HepG2 (cell line): ENCODE data around the gene ADIPOR1. TPM values are rescaled to one million over a fixed set of nuclear protein-coding genes. Genes with fewer than 3 reads are reported as not detected.

ENCODE experiments used
- HNRNPUL1 ChIP-seq: fragments of 200-400 bp; formaldehyde crosslinking; IDR thresholded peaks from 2 replicates; pipeline ENCODE4 v1.6.1; 2017; ENCODE audit warnings: low read depth, mild to moderate bottlenecking, low read length, moderate library complexity
- IKZF1 ChIP-seq: fragments of 450-650 bp; IDR thresholded peaks from 2 replicates; pipeline ENCODE4 v1.7.1; 2016
- KDM1A ChIP-seq: IDR thresholded peaks from 2 replicates; pipeline ENCODE4 v1.6.1; 2016; ENCODE audit warnings: missing compliant biosample characterization
- RFX3 ChIP-seq: IDR thresholded peaks from 2 replicates; pipeline ENCODE4 v1.6.1; 2016; ENCODE audit warnings: missing biosample characterization, missing genetic modification reagents
- SP1 ChIP-seq, 2 experiments: fragments of 450-650 bp in 1 of 2; sonication (generic) in 1 of 2; formaldehyde crosslinking in 1 of 2; IDR thresholded peaks; 2 replicates each; pipeline versions ENCODE4 v1.4.0 to v1.6.1; 2016 to 2020; ENCODE audit warnings: missing genetic modification reagents in 1 of 2
- SRY ChIP-seq: sonication (generic); formaldehyde crosslinking; IDR thresholded peaks from 2 replicates; pipeline ENCODE4 v1.8.0; 2022; ENCODE audit warnings: mild to moderate bottlenecking, missing genetic modification reagents
- TRIM24 ChIP-seq: sonication (generic); formaldehyde crosslinking; IDR thresholded peaks from 2 replicates; pipeline ENCODE4 v1.8.0; 2022; ENCODE audit warnings: mild to moderate bottlenecking, missing genetic modification reagents
- ZBTB43 ChIP-seq: sonication (generic); formaldehyde crosslinking; conservative IDR thresholded peaks from 2 replicates; pipeline ENCODE4 v1.4.0; 2020; ENCODE audit warnings: missing genetic modification reagents
- ZBTB7B ChIP-seq: sonication (generic); formaldehyde crosslinking; IDR thresholded peaks from 2 replicates; pipeline ENCODE4 v1.4.0; 2020; ENCODE audit warnings: missing genetic modification reagents
- ZNF10 ChIP-seq: sonication (generic); formaldehyde crosslinking; IDR thresholded peaks from 2 replicates; pipeline ENCODE4 v1.4.0; 2020; ENCODE audit warnings: mild to moderate bottlenecking, low read depth, missing genetic modification reagents, borderline replicate concordance
- ZNF24 ChIP-seq: fragments of 450-650 bp; IDR thresholded peaks from 2 replicates; pipeline ENCODE4 v1.6.1; 2017; ENCODE audit warnings: antibody characterized with exemption, mild to moderate bottlenecking
- ZNF263 ChIP-seq: sonication (generic); formaldehyde crosslinking; IDR thresholded peaks from 2 replicates; pipeline ENCODE4 v1.4.0; 2020; ENCODE audit warnings: missing genetic modification reagents
- ZNF3 ChIP-seq: IDR thresholded peaks from 2 replicates; pipeline ENCODE4 v1.7.0; 2017; ENCODE audit warnings: inconsistent platforms
- ZNF331 ChIP-seq: sonication (generic); formaldehyde crosslinking; IDR thresholded peaks from 2 replicates; pipeline ENCODE4 v1.4.0; 2020; ENCODE audit warnings: missing genetic modification reagents
- ZNF367 ChIP-seq: sonication (generic); formaldehyde crosslinking; IDR thresholded peaks from 2 replicates; pipeline ENCODE4 v1.4.0; 2020; ENCODE audit warnings: missing genetic modification reagents, borderline replicate concordance
- ZNF580 ChIP-seq: IDR thresholded peaks from 2 replicates; pipeline ENCODE4 v1.6.1; 2016; ENCODE audit warnings: low read depth, borderline replicate concordance
- ZNF772 ChIP-seq: sonication (generic); formaldehyde crosslinking; IDR thresholded peaks from 2 replicates; pipeline ENCODE4 v1.5.0; 2020; ENCODE audit warnings: mild to moderate bottlenecking, missing genetic modification reagents
- ZNF816 ChIP-seq: sonication (generic); formaldehyde crosslinking; IDR thresholded peaks from 2 replicates; pipeline ENCODE4 v1.8.0; 2022; ENCODE audit warnings: missing genetic modification reagents, mild to moderate bottlenecking, borderline replicate concordance
- polyA plus RNA-seq, 8 experiments: library from polyadenylated mRNA; depleted of rRNA in 3 of 8; stranded (reverse) in 7 of 8; unstranded in 1 of 8; fragments of >200 nt; fragmentation: Illumina TruSeq in 4 of 8; extraction: Trizol in 4 of 8; gene quantifications; 2 replicates each; pipeline versions ENCODE4 v1.2.1 to v1.2.3, GENCODE V29; 2011 to 2016; ENCODE audit warnings: low read depth in 4 of 8, missing spikeins in 1 of 8, mixed read lengths in 1 of 8; ENCODE audit not compliant: insufficient read depth in 1 of 8
- total RNA-seq, 5 experiments: library from RNA; depleted of rRNA; stranded (reverse); fragments of >200 nt; fragmentation: Illumina TruSeq; extraction: Trizol; gene quantifications; 2 replicates each; pipeline ENCODE4 v1.2.3, GENCODE V29; 2016; ENCODE audit warnings: low read depth in 1 of 5
- TF ChIP-seq, protein P1 (sequence below): sonication (generic); formaldehyde crosslinking; IDR thresholded peaks from 2 replicates; pipeline ENCODE4 v1.4.0; 2020; ENCODE audit warnings: missing genetic modification reagents, low read depth, mild to moderate bottlenecking, borderline replicate concordance
- TF ChIP-seq, protein P2 (sequence below): sonication (generic); formaldehyde crosslinking; IDR thresholded peaks from 2 replicates; pipeline ENCODE4 v1.4.0; 2020; ENCODE audit warnings: missing genetic modification reagents; ENCODE audit errors: not compliant biosample characterization
- TF ChIP-seq, protein P3 (sequence below): IDR thresholded peaks from 2 replicates; pipeline ENCODE4 v1.6.1; 2016; ENCODE audit warnings: low read depth, missing genetic modification reagents, missing compliant biosample characterization
- TF ChIP-seq, protein P4 (sequence below): IDR thresholded peaks from 2 replicates; pipeline ENCODE4 v1.6.1; 2016; ENCODE audit warnings: mild to moderate bottlenecking, missing biosample characterization, missing genetic modification reagents

Gene ADIPOR1
- total and polyA plus RNA-seq, 2 of the 13 experiments (the other 11 are each of a cell fraction or from before 2014, with no cell fraction given) = 60.0 to 141 TPM

GRCh38 chr1:202957733-202958543, at the start of gene ADIPOR1 (continued):
- TF ChIP-seq, protein P1, sequence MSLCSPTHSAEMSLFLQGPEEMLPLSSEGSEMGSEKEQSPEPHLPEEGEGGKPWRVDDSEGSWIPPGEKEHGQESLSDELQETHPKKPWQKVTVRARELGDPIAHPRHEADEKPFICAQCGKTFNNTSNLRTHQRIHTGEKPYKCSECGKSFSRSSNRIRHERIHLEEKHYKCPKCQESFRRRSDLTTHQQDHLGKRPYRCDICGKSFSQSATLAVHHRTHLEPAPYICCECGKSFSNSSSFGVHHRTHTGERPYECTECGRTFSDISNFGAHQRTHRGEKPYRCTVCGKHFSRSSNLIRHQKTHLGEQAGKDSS = no peak
- TF ChIP-seq ZNF331 (no peak), SP1 (IDR thresholded peaks at IDR 0.05) (no peak), SP1 (CRISPR knock-in tag; IDR thresholded peaks at IDR 0.05) (peak; percentile 66), SRY (CRISPR knock-in tag) (0 out of 2 replicates have a peak, but pooled peaks have one; percentile 19), ZNF10 (CRISPR knock-in tag) (no peak), ZNF3 (CRISPR knock-in tag) (no peak), ZNF24 (no peak), ZNF816 (CRISPR knock-in tag) (no peak), ZBTB7B (no peak), RFX3 (CRISPR knock-in tag) (no peak), TRIM24 (no peak), ZBTB43 (no peak), HNRNPUL1 (no peak), ZNF263 (CRISPR knock-in tag) (no peak), KDM1A (CRISPR knock-in tag) (no peak), ZNF580 (CRISPR knock-in tag) (no peak), IKZF1 (no peak), ZNF367 (CRISPR knock-in tag) (no peak), ZNF772 (CRISPR knock-in tag) (0 out of 2 replicates have a peak, but pooled peaks have one; percentile 21)
- TF ChIP-seq, protein P2, sequence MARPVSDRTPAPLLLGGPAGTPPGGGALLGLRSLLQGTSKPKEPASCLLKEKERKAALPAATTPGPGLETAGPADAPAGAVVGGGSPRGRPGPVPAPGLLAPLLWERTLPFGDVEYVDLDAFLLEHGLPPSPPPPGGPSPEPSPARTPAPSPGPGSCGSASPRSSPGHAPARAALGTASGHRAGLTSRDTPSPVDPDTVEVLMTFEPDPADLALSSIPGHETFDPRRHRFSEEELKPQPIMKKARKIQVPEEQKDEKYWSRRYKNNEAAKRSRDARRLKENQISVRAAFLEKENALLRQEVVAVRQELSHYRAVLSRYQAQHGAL (CRISPR knock-in tag) = no peak
- TF ChIP-seq, protein P3, sequence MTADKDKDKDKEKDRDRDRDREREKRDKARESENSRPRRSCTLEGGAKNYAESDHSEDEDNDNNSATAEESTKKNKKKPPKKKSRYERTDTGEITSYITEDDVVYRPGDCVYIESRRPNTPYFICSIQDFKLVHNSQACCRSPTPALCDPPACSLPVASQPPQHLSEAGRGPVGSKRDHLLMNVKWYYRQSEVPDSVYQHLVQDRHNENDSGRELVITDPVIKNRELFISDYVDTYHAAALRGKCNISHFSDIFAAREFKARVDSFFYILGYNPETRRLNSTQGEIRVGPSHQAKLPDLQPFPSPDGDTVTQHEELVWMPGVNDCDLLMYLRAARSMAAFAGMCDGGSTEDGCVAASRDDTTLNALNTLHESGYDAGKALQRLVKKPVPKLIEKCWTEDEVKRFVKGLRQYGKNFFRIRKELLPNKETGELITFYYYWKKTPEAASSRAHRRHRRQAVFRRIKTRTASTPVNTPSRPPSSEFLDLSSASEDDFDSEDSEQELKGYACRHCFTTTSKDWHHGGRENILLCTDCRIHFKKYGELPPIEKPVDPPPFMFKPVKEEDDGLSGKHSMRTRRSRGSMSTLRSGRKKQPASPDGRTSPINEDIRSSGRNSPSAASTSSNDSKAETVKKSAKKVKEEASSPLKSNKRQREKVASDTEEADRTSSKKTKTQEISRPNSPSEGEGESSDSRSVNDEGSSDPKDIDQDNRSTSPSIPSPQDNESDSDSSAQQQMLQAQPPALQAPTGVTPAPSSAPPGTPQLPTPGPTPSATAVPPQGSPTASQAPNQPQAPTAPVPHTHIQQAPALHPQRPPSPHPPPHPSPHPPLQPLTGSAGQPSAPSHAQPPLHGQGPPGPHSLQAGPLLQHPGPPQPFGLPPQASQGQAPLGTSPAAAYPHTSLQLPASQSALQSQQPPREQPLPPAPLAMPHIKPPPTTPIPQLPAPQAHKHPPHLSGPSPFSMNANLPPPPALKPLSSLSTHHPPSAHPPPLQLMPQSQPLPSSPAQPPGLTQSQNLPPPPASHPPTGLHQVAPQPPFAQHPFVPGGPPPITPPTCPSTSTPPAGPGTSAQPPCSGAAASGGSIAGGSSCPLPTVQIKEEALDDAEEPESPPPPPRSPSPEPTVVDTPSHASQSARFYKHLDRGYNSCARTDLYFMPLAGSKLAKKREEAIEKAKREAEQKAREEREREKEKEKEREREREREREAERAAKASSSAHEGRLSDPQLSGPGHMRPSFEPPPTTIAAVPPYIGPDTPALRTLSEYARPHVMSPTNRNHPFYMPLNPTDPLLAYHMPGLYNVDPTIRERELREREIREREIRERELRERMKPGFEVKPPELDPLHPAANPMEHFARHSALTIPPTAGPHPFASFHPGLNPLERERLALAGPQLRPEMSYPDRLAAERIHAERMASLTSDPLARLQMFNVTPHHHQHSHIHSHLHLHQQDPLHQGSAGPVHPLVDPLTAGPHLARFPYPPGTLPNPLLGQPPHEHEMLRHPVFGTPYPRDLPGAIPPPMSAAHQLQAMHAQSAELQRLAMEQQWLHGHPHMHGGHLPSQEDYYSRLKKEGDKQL (CRISPR knock-in tag) = no peak
- TF ChIP-seq, protein P4, sequence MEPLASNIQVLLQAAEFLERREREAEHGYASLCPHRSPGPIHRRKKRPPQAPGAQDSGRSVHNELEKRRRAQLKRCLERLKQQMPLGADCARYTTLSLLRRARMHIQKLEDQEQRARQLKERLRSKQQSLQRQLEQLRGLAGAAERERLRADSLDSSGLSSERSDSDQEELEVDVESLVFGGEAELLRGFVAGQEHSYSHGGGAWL (CRISPR knock-in tag) = no peak
